Measurements from ENCODE around the gene SACM1L.

DNA sequence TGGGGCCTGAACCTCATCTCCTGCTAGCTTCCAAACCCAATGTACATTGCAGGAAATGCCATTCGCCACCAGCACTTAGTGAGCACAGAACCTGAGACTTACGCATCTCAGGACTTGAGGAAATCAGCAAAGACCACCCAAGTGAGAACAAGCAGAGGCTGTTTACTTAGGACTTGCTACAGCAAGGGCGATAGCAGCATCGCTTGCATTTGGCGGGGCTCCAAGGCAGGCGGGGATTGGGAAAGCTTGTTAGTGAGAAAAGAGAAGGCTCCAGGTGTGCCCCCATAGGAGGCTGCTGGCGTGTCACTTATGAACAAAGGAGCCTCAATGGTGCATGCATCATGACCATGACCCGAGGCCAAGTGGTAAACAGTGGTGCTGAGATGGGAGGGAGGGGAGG lies 87.4 kb downstream of the SACM1L start:
- TF ChIP-seq, protein P1, sequence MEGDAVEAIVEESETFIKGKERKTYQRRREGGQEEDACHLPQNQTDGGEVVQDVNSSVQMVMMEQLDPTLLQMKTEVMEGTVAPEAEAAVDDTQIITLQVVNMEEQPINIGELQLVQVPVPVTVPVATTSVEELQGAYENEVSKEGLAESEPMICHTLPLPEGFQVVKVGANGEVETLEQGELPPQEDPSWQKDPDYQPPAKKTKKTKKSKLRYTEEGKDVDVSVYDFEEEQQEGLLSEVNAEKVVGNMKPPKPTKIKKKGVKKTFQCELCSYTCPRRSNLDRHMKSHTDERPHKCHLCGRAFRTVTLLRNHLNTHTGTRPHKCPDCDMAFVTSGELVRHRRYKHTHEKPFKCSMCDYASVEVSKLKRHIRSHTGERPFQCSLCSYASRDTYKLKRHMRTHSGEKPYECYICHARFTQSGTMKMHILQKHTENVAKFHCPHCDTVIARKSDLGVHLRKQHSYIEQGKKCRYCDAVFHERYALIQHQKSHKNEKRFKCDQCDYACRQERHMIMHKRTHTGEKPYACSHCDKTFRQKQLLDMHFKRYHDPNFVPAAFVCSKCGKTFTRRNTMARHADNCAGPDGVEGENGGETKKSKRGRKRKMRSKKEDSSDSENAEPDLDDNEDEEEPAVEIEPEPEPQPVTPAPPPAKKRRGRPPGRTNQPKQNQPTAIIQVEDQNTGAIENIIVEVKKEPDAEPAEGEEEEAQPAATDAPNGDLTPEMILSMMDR (IDR thresholded peaks at IDR 0.05; ENCODE audit: low read depth, low read length, poor library complexity, severe bottlenecking) = no peak
- TF ChIP-seq EZH2phosphoT487 (IDR thresholded peaks at IDR 0.05; ENCODE audit: borderline replicate concordance, low read length) = no peak

Measured in DOHH2 (cell line).